Stimulated activated naive B cell treated with anti-CD40 and anti-IgM and Interleukin-4, amounts not matched to agents 10 μg/mL and 1 μg/mL and 100 μg/mL, for 72 hours (primary cell): ENCODE measurements around the gene FOXC1.

Experiments
- ATAC-seq, 2 donors: fragments of 150-1000 bp; cut with Tn5 transposase; replicated peaks; 2 replicates each; pipeline ENCODE4 v1.10.0; 2021; ENCODE audit warnings: moderate library complexity in 1 of 2
- DNase-seq: peaks from one replicate; pipeline ENCODE4 v3.0.0; 2021
- H3K27ac Mint-ChIP-seq: one replicate; pipeline ENCODE4 v1.8.0; 2022; ENCODE audit warnings: mild to moderate bottlenecking, mixed read lengths
- H3K27me3 Mint-ChIP-seq, 2 donors: one replicate each; pipeline ENCODE4 v1.8.0; 2022; ENCODE audit warnings: mixed read lengths in 2 of 2
- H3K36me3 Mint-ChIP-seq, 2 donors: one replicate each; pipeline ENCODE4 v1.8.0; 2022; ENCODE audit warnings: mixed read lengths in 2 of 2, mild to moderate bottlenecking in 1 of 2
- H3K4me1 Mint-ChIP-seq, 2 donors: one replicate each; pipeline ENCODE4 v1.8.0; 2022; ENCODE audit warnings: mixed read lengths in 2 of 2, mild to moderate bottlenecking in 1 of 2
- H3K4me3 Mint-ChIP-seq, 2 donors: one replicate each; pipeline ENCODE4 v1.8.0; 2022; ENCODE audit warnings: mild to moderate bottlenecking in 2 of 2, mixed read lengths in 2 of 2, moderate library complexity in 1 of 2
- H3K9me3 Mint-ChIP-seq, 2 donors: one replicate each; pipeline ENCODE4 v1.8.0; 2022; ENCODE audit warnings: mixed read lengths in 2 of 2, mild to moderate bottlenecking in 1 of 2

The FOXC1 gene

GRCh38 chr6:1658212-1659005 lies 48.7 kb downstream of the FOXC1 start:
- Mint-ChIP-seq H3K4me3 (no peak overlapping the region), H3K9me3 (no peaks in the 10 kb centered on the region), H3K27ac (no peak overlapping the region), H3K36me3 (peaks cover 16 to 19% of the 10 kb centered on the region in 2 donors), H3K27me3 (peaks cover 18 to 20% of the 10 kb centered on the region in 2 donors), H3K4me1 (peaks cover 2 to 20% of the 10 kb centered on the region in 2 donors)
- ATAC-seq (no peak), DNase-seq (no peak)

DNA sequence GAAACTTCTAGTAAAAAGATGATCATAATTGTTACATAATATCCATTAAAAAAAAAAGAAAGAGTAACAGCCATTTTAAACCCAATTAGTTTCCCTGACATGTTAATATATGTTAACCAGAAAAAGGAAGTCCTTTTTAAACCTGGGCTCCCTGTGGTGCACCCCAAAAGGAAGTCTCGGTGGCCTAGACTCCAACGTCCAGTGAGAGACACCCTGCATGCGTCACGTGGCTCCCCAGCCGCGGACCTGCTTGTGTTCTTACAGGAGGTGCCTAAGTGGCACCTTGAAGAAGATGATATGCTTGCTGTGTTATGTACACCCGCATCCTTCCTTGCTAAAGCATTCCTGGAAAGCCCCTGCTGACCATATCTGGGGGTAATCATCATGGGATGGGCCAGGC lies 50.1 kb downstream of the FOXC1 start:
- H3K36me3 Mint-ChIP-seq: peaks cover 14 to 22% of the 10 kb centered on the region in 2 donors
- no peak overlapping the region for H3K4me3 Mint-ChIP-seq
- no peaks in the 10 kb centered on the region for H3K9me3 Mint-ChIP-seq
- DNase-seq (no peak), ATAC-seq (no peak)
- H3K27me3 Mint-ChIP-seq: peaks cover 21 to 24% of the 10 kb centered on the region in 2 donors
- no peak overlapping the region for H3K27ac Mint-ChIP-seq
- H3K4me1 Mint-ChIP-seq: peaks cover 7 to 24% of the 10 kb centered on the region in 2 donors

GRCh38 chr6:1662534-1662933 lies 52.8 kb downstream of the FOXC1 start:
- ATAC-seq: no peak

More at GRCh38 chr6:1662534-1662933, 52.8 kb downstream of the FOXC1 start:
- Mint-ChIP-seq H3K4me3 (no peak overlapping the region), H3K27ac (no peak overlapping the region), H3K9me3 (peaks cover 0 to 2% of the 10 kb centered on the region in 2 donors), H3K36me3 (peaks cover 10 to 22% of the 10 kb centered on the region in 2 donors), H3K4me1 (peaks cover 14 to 42% of the 10 kb centered on the region in 2 donors), H3K27me3 (peaks cover 21 to 24% of the 10 kb centered on the region in 2 donors)
- no peak for DNase-seq
